ENCODE measurements around the gene MAML2. TPM values are rescaled to one million over a fixed set of nuclear protein-coding genes. Genes with fewer than 3 reads are reported as not detected.

The MAML2 gene
- total RNA-seq, 1 experiment from 2014 or later, result 2.7 TPM

GRCh38 chr11:96044311-96044710, 298.7 kb downstream of the MAML2 start:
- no peaks in the 10 kb centered on the region for H3K79me1 ChIP-seq (ENCODE audit: insufficient read depth, low read depth, low read length, poor library complexity, severe bottlenecking)
- no peak overlapping the region for H2AFZ ChIP-seq (ENCODE audit: low read length)
- no peaks in the 10 kb centered on the region for H3K79me2 ChIP-seq (ENCODE audit: insufficient read depth, low read length)
- H2AK5ac ChIP-seq (ENCODE audit: insufficient read length, low read length), result no peak overlapping the region
- DNase-seq, result no peak
- no peaks in the 10 kb centered on the region for H4K20me1 ChIP-seq (ENCODE audit: control insufficient read depth, insufficient read depth, insufficient read length)
- H3K9me3 Mint-ChIP-seq, result 0 out of 5 replicates have a peak, but pooled peaks cover 0 to 2% of the 10 kb centered on the region in 2 experiments
- no peak for TF ChIP-seq CTCF (conservative IDR thresholded peaks at IDR 0.05)
- no peak overlapping the region for H3K27ac ChIP-seq (ENCODE audit: insufficient read length, low read depth, low read length)
- H3K27me3 Mint-ChIP-seq (ENCODE audit: low read depth), result no peaks in the 10 kb centered on the region; the same call in none of the 2 replicates
- no peak overlapping the region for H4K8ac ChIP-seq (replicated peaks; ENCODE audit: insufficient read length, low read depth, low read length)
- H3T11ph ChIP-seq (ENCODE audit: low read length), result no peak overlapping the region
- no peaks in the 10 kb centered on the region for H3K9me3 ChIP-seq (ENCODE audit: control insufficient read depth, low read depth, low read length)
- no peak overlapping the region for H2BK12ac ChIP-seq (ENCODE audit: insufficient read length, low read depth, low read length)
- no peak overlapping the region for H3K4ac ChIP-seq (ENCODE audit: low read depth, low read length)
- peaks cover 23 to 27% of the 10 kb centered on the region in 2 experiments for H3K4me1 Mint-ChIP-seq
- no peak overlapping the region for H2BK20ac ChIP-seq (ENCODE audit: low read depth, low read length, poor library complexity, severe bottlenecking)
- H2BK15ac ChIP-seq (ENCODE audit: low read depth, low read length), result no peak overlapping the region
- no peak overlapping the region for H3K4me2 ChIP-seq (ENCODE audit: insufficient read depth, insufficient read length, low read length)
- H3K27ac Mint-ChIP-seq, result no peak overlapping the region
- H3K23me2 ChIP-seq (ENCODE audit: insufficient read length, low read depth, low read length, poor library complexity, severe bottlenecking), result no peaks in the 10 kb centered on the region
- H3K56ac ChIP-seq (ENCODE audit: insufficient read length, low read depth, low read length), result no peak overlapping the region
- H2BK120ac ChIP-seq (ENCODE audit: low read depth, low read length, poor library complexity, severe bottlenecking), result no peak overlapping the region
- no peak overlapping the region for H3K23ac ChIP-seq (ENCODE audit: insufficient read length, low read depth, low read length)
- peaks cover 4% of the 10 kb centered on the region; the same call in 1 of the 2 replicates for H3K4me1 ChIP-seq (ENCODE audit: insufficient read depth, low read length)
- H2BK5ac ChIP-seq (ENCODE audit: insufficient read length, low read length), result no peak overlapping the region
- no peak overlapping the region for H3K9ac ChIP-seq (ENCODE audit: extremely low read depth, insufficient read length, low read length)
- H4K5ac ChIP-seq (ENCODE audit: insufficient read length, low read depth, low read length), result no peak overlapping the region
- H3K36me3 Mint-ChIP-seq (ENCODE audit: insufficient read depth in 1 of 3, low read depth in 3 of 3), result peaks cover 0 to 2% (median 0%) of the 10 kb centered on the region in 3 experiments; a peak in 2 of 7 replicates
- no peak overlapping the region for H3K14ac ChIP-seq (ENCODE audit: insufficient read depth, low read length)
- H4K91ac ChIP-seq (ENCODE audit: insufficient read length, low read depth, low read length), result no peak overlapping the region
- no peak overlapping the region for H3K4me3 Mint-ChIP-seq
- H3K27me3 ChIP-seq (ENCODE audit: insufficient read depth, low read length), result no peaks in the 10 kb centered on the region
- no peak overlapping the region for H3K18ac ChIP-seq (ENCODE audit: insufficient read length, low read depth, low read length)
